ENCODE results near the gene DYSF.

DNA sequence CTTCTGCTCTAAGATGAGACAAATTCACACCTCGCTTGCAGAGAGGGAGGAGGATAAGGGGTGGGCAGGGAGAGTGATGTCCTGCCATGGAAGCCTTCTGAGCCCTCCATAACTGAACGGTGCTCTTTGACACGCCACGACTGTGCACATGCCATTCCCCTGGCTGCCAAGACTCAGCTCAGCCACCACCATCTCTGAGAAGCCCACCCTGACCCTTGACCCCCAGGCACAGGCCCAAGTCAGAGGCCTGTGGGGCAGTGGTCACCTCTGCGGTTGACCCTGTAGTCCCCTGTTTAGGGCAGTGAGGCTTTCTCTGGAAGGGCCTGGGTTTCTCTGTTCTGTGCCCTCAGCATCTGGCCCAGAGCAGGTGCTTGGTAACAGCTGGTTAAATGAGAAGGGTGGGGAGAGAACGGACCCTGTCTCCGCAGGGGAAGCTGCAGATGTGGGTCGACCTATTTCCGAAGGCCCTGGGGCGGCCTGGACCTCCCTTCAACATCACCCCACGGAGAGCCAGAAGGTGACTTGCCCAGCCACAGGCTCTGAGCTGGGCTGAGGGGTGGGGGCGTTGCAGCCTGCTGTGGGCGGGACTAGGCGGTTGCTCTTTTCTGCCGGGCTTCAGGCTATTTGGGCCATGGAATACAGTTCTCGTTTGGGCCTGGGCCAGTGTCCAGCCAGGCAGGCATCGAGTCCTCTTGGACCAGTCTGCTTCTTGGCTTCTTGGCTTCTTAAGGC is 215.1 kb downstream of the DYSF start:
- no peak for TF ChIP-seq CTCF (IDR thresholded peaks at IDR 0.05)
- no peak for TF ChIP-seq ZFX (IDR thresholded peaks at IDR 0.05; ENCODE audit: borderline replicate concordance)

Measured in 22Rv1 (cell line).